ENCODE data around the gene DYNC2H1. TPM values are rescaled to one million over a fixed set of nuclear protein-coding genes. Genes with fewer than 3 reads are reported as not detected.

DYNC2H1 gene
- total RNA-seq, 1 experiment from 2014 or later, result 17.2 TPM

DNA sequence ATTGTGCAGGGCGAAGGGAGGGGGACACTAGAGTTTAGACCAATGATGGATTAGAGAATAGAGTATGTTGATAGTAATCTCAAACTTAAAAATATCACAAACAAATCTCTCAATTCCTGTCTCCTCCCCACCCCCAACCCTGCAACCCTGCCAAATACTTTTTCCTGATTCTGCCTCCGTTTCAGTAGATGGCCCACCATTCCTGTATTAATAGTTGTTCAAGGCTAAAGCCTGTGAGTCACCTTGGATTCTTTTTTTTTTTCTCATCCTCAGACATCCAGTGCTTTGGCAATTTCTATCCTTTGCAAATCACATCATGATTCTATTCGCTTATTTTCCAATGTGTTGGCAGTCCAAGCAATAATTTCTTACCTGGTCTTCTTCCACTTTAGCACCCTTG lies 207.9 kb downstream of the DYNC2H1 start:
- Mint-ChIP-seq H3K27me3 (ENCODE audit: low read depth) (no peaks in the 10 kb centered on the region), H3K4me3 (no peak overlapping the region), H3K4me1 (no peaks in the 10 kb centered on the region), H3K27ac (no peak overlapping the region), H3K36me3 (no peaks in the 10 kb centered on the region), H3K9me3 (no peaks in the 10 kb centered on the region)
- DNase-seq (ENCODE audit: low spot score) (no peak), ATAC-seq (no peak)
- ChIA-PET POLR2A (no interaction called here), CTCF (no interaction called here)
- TF ChIP-seq ZNF219 (CRISPR knock-in tag; IDR thresholded peaks at IDR 0.05; ENCODE audit: borderline replicate concordance) (no peak), ZNF416 (CRISPR knock-in tag; IDR thresholded peaks at IDR 0.05) (no peak), FOXJ3 (CRISPR knock-in tag; IDR thresholded peaks at IDR 0.05; ENCODE audit: borderline replicate concordance) (no peak), PRDM15 (CRISPR knock-in tag; IDR thresholded peaks at IDR 0.05) (no peak), ZNF396 (CRISPR knock-in tag; IDR thresholded peaks at IDR 0.05; ENCODE audit: borderline replicate concordance) (no peak), SOX15 (CRISPR knock-in tag; IDR thresholded peaks at IDR 0.05) (no peak), ETV6 (CRISPR knock-in tag; IDR thresholded peaks at IDR 0.05) (no peak)

DNA sequence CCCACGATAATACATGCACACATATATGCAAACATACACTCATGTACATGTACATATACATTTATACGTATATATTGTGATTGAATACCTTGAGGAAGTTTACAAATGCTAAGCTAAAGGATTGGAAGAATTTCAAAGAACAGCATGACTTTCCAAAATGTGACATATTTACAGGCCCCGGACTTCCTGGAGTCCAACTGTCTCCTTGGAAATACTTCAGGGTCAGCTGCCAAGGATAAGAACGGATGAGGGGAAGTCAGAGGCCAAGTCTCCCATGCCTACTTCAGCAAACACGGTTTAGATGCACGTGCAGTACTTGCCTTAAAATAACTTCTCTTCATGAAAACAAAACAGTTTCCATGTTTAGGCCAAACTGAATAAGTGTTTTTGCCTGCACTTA lies 213.6 kb downstream of the DYNC2H1 start:
- peaks cover 4% of the 10 kb centered on the region; the same call in 1 of the 2 replicates for H3K36me3 Mint-ChIP-seq
- ATAC-seq, result no peak
- TF ChIP-seq IRF1 (CRISPR knock-in tag; IDR thresholded peaks at IDR 0.05) (no peak), TCF7 (CRISPR knock-in tag; IDR thresholded peaks at IDR 0.05; ENCODE audit: low read depth) (no peak), STAT6 (CRISPR knock-in tag; conservative IDR thresholded peaks at IDR 0.05; ENCODE audit: low read depth) (no peak), JUN (CRISPR knock-in tag; IDR thresholded peaks at IDR 0.05) (no peak), JAZF1 (CRISPR knock-in tag; IDR thresholded peaks at IDR 0.05) (no peak), ZNF121 (CRISPR knock-in tag; IDR thresholded peaks at IDR 0.05) (no peak), ZSCAN18 (CRISPR knock-in tag; IDR thresholded peaks at IDR 0.05) (no peak), CBFB (CRISPR knock-in tag; IDR thresholded peaks at IDR 0.05; ENCODE audit: low read depth) (no peak), FOXJ3 (CRISPR knock-in tag; IDR thresholded peaks at IDR 0.05; ENCODE audit: borderline replicate concordance) (no peak), ZNF138 (CRISPR knock-in tag; conservative IDR thresholded peaks at IDR 0.05) (no peak), OVOL2 (CRISPR knock-in tag; IDR thresholded peaks at IDR 0.05; ENCODE audit: borderline replicate concordance) (no peak), ZNF281 (CRISPR knock-in tag; IDR thresholded peaks at IDR 0.05) (no peak), GTF2I (CRISPR knock-in tag; conservative IDR thresholded peaks at IDR 0.05) (no peak), NR1H2 (CRISPR knock-in tag; IDR thresholded peaks at IDR 0.05) (no peak), ESRRA (CRISPR knock-in tag; IDR thresholded peaks at IDR 0.05; ENCODE audit: borderline replicate concordance) (no peak), FOXP1 (CRISPR knock-in tag; IDR thresholded peaks at IDR 0.05; ENCODE audit: borderline replicate concordance) (no peak)
- TF ChIP-seq, protein P1, sequence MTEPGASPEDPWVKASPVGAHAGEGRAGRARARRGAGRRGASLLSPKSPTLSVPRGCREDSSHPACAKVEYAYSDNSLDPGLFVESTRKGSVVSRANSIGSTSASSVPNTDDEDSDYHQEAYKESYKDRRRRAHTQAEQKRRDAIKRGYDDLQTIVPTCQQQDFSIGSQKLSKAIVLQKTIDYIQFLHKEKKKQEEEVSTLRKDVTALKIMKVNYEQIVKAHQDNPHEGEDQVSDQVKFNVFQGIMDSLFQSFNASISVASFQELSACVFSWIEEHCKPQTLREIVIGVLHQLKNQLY (CRISPR knock-in tag; IDR thresholded peaks at IDR 0.05), result no peak
- no peak overlapping the region for H3K4me3 Mint-ChIP-seq
- POLR2A ChIA-PET, result no interaction called here
- CTCF ChIA-PET, result no interaction called here
- H3K9me3 Mint-ChIP-seq, result no peaks in the 10 kb centered on the region
- DNase-seq (ENCODE audit: low spot score), result no peak
- H3K27me3 Mint-ChIP-seq (ENCODE audit: low read depth), result no peaks in the 10 kb centered on the region
- H3K27ac Mint-ChIP-seq, result no peak overlapping the region
- H3K4me1 Mint-ChIP-seq, result peaks cover 13% of the 10 kb centered on the region

Measured in WTC11 (cell line).